GM04504 (cell line): ENCODE data around the gene UGDH.
"Not testable (repeated sequence)": the region's sequence is repeated elsewhere in the genome, so short reads cannot be mapped to it uniquely, and the experiment has no call there.

Source experiments
- DNase-seq: peaks from one replicate; pipeline ENCODE4 v3.0.0-alpha.2; 2012; ENCODE audit warnings: low read depth

The UGDH gene

GRCh38 chr4:39495446-39496213, 31.6 kb downstream of the UGDH start:
- DNase-seq, result no peak

DNA sequence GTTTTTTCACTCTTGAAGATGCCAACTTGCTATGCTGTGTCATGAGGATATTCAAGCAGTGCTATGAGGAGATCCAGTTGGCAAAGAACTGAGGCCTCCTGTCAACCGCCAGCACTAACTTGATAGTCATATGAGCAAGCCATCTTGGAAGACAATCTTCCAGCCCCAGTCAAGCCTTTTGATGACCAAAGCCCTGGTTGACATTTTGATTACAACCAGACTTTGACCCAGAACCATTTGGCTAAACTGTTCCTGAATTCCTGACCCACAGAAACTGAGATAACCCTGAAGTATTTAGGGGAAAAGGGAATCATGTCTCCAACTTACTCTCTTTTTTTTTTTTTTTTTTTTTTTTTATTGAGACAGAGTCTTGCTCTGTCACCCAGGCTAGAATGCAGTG, 32.9 kb downstream of the UGDH start:
- DNase-seq, result no peak

- DNase-seq, result no peak
Observed at GRCh38 chr4:39490322-39490721, 36.9 kb downstream of the UGDH start.

DNA sequence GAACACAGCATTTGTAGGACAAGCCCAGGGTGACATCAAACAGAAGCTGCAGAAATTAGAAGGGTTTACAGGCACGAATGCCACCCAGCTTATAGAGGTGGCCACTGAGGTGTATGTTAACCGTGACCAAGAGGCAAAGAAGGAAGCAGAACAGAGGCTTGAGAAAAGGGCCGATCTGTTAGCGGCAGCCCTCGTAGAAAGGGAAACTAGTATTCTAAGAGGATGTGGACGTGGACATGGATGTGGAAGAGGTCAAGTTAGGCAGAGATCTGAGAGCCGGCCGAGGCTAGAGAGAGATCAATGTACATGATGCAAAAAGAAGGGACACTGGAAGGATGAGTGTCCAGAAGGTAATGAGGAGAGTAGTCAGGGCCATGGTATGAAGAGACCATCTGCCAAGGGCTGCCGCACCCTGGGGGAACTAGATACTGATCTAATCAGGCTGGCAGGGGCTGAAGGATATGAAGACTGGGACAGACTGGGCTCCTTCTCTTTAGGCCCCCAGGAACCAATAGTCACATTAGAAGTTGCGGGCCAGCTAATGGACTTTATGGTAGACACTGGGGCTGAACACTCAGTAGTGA, 40.9 kb downstream of the UGDH start:
- no peak for DNase-seq

DNA sequence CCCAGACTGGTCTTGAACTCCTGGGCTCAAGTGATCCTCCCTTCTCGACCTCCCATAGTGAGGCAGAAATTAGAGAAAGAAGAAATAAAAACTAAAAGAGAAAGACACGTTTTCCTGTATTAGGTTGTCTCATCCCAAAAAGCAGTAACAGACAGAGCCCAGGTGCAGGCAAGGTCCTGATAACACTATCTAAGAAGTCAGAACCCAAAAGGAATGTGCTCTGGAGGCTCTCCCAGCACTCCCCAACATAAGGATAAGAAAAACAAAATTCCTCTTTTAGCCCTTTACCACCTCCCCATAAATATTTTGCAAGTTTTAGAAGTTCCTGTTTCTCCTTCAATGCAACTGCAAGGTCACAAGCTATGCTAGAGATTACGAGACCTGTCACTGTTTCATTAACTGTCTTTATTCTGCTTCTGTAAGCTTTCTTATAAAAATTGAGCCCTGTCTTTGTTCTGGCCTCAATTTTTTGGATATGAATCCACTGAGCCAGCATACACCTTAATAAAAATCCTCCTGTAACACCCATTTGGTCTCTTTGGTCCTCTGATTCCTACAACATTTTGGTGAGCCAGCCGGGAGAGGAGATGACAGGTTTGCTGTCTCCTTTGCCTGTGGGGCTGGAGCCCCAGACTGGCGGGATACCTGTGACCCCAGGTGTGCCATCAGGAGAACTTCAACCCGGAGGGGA, 42.5 kb downstream of the UGDH start:
- no peak for DNase-seq

GRCh38 chr4:39480902-39481695, 46.1 kb downstream of the UGDH start:
- DNase-seq, result no peak

DNA sequence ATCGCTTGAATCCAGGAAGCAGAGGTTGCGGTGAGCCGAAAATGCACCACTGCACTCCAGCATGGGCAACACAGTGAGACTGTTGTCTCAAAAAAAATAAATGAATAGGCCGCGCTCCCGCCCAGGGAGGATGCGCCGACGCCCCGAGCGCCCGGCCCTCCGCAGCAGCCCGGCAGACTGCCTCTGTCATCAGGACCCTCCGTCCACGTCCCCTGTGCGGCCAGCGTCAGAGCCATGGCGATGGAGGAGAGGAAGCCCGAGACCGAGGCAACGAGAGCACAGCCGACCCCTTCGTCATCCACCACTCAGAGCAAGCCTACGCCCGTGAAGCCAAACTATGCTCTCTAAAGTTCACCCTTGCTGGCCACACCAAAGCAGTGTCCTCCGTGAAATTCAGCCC, 47.0 kb downstream of the UGDH start:
- DNase-seq, result no peak

- DNase-seq, result no peak
Observed at GRCh38 chr4:39476187-39476895, 50.9 kb downstream of the UGDH start.

DNA sequence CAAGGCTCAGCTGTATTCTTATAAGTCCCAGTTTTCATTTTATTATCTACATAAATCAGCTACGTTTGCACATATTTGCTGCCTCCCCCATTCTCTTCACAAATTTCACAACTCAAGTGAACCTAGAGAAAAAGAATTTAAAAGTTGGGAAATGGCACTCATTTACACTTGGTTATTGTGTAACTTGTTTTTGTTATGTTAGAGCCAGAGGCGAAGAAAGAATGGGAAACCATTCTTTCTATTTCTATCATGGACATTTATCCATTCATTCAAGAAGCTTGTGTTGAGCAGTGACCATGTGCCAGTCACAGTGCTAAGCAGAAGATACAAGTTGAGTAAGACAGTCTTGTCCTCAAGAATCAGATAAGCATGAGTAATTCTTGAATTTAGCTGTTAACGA, 54.8 kb downstream of the UGDH start:
- peak; percentile 17 for DNase-seq

DNA sequence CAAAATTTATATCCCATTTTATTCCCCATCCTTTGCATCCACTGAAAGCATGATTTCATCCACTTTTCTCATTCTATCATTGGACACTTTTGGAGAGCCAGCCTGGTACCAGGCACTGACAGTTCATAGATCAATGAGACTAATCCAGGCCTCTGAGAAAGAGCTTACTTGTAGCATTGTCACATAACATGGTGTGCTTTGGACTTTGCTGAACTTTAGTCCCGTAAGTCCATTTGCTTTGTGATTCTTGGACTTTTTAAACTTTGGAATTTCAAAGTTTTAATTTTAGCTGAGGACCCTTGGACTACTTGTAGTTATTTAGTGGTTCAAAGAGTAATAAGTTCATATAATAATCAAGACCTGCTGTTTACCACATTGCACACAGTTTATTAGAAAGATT, 56.8 kb downstream of the UGDH start:
- DNase-seq, result no peak

DNA sequence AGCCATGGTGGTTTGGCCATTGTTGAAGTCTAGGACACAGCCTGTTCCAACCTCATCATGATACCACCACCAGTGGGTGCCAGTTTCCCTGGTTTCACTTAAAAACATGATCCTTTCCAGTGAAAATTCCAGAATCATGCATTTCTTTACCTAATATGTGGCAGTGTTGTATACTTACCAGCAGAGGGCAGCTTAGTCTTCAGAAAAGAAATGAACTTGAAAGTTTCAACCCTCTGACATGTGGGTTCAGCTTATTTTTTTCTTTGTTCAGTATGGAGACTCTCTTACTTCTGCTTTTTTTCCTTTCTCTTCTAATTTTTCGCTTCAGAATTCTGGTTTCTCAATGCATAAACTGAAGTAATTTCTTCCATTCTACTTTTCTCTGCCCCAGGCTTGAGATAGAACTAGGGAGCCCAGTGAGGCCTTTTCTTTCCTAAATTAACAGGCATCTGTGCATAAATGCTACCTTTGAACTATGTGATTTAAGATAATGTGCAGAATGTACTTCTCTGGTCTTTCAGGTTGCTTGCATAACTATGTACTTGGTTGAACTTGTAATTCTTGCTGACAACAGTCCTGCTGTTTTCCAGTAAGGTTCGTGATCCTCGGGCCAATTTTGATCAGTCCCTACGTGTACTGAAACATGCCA, 57.7 kb downstream of the UGDH start:
- peak; percentile 66 for DNase-seq

GRCh38 chr4:39467464-39467863, 59.8 kb downstream of the UGDH start:
- no peak for DNase-seq

DNA sequence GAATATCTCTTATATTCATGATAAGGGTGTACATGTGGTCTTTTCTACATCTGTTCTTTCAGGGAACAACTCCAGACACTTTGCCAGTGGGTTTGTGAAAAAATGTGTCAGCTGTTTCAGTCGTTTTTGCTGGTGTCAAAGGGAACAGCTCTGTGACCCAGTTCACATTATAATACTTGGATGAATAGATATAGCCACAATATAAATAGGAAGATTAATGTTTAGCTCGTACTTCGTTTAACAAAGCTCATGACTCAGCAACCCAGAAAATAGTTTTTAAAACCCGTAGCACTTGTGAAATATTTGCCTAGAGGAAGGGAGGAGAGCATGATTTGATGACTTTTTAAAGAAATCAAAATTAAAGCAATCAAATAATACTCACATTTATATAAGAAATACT, 60.5 kb downstream of the UGDH start:
- DNase-seq, result no peak

GRCh38 chr4:39464886-39465501, 62.2 kb downstream of the UGDH start:
- peak; percentile 56 for DNase-seq

DNA sequence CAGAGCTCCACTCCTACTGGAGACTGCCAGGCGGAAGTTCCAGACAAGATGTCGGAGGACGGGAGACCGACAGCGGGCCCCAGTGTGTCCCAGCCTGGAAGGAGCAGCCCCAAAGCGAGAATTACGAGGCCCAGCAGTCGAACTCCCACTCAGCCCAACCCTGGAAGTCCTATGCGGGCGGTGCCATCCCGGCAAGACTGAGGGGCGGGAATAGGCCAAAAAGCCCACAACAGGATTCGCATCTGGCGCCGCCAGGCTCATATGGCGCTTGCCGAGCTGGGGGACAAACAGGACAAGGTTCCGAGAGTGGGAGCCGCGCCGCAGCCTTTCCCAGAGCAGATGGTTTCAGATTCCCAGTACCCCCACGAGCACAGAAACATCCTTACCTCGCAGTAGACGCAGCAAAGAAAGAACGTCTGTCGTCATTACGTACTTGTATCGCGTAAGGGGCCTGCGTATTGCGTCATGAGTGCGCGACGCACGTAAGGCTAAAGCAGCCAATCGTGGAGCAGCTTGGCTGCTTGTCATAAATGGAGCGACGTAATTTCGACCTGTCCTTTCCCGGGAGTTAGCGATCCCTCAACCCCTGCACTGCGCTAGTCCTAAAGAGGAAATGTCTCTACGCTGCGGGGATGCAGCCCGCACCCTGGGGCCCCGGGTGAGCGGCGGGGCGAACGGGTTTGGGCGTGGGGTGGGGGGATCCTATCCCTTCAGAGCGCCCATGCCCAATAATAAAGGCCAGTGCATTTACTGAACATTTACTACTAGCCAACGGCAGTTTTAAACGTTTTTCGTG, 68.5 kb downstream of the UGDH start, which contains the start of the genes LIAS and RPL9:
Gene LIAS (plus strand): TSS at position 552 of the 796 bp plus-strand sequence. CDS start 62 bp downstream, at position 614.
Gene RPL9 (minus strand): TSS at position 418 of the 796 bp plus-strand sequence. CDS start 483 bp downstream, outside the sequence.
- DNase-seq, result peak; percentile 97

- not testable (repeated sequence) for DNase-seq
Observed at GRCh38 chr4:39458161-39458504, 69.1 kb downstream of the UGDH start.

DNA sequence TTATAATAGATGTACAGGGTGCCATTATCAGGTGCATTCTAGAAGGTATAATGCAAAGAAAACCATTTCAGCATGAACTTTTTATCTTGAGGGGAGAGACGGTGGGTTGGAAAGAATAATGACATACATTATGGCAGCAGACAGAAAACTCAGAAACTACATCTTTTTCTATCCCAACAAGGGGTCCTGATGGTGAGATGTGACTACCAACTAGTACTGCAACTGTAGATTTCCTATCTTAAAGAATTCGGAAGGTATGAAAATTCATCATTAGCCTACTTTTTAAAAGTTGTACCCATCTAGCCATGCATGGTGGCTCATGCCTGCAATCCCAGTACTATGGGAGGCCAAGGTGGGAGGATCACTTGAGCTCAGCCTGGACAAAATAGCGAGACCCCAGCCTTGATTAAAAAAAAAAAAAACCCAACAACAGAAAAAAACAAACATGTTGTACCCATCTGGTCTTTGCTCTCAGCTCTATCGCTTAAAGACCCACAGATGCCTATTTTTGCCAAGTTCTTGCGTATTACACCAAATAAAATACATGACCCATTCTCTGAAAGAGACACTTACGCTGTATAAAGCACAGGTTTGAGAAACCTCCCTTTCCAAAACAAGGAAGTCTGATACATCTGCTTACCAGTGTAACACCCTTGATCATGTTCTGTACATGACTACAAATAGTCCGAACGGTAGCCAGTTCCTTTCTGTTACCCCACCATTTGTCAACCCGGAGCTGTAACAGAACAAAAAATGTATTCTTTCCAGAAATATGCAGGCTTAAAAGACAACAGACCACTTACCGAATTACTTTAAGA, 70.1 kb downstream of the UGDH start:
- no peak for DNase-seq

- DNase-seq, result no peak
Observed at GRCh38 chr4:39455486-39455885, 71.8 kb downstream of the UGDH start.

- DNase-seq, result no peak
Observed at GRCh38 chr4:39453738-39454137, 73.5 kb downstream of the UGDH start.
